ENCODE measurements around the gene COL24A1. TPM values are rescaled to one million over a fixed set of nuclear protein-coding genes. Genes with fewer than 3 reads are reported as not detected.

Gene COL24A1
- total RNA-seq, 1 experiment from 2014 or later = 1.1 TPM

GRCh38 chr1:85746777-85747176 lies 409.8 kb downstream of the COL24A1 start (continued):
- no peak for TF ChIP-seq ATF2 (CRISPR knock-in tag; IDR thresholded peaks at IDR 0.05; ENCODE audit: borderline replicate concordance, low read depth)
- TF ChIP-seq PREB (CRISPR knock-in tag; IDR thresholded peaks at IDR 0.05; ENCODE audit: borderline replicate concordance) = no peak
- no peak for TF ChIP-seq ZNF425 (CRISPR knock-in tag; conservative IDR thresholded peaks at IDR 0.05)
- no peak for TF ChIP-seq CREB1 (CRISPR knock-in tag; IDR thresholded peaks at IDR 0.05)
- no peak for TF ChIP-seq ZNF317 (CRISPR knock-in tag; IDR thresholded peaks at IDR 0.05; ENCODE audit: borderline replicate concordance, low read depth)
- no peak for TF ChIP-seq PRRX2 (CRISPR knock-in tag; IDR thresholded peaks at IDR 0.05)
- no peak for TF ChIP-seq SMAD3 (CRISPR knock-in tag; IDR thresholded peaks at IDR 0.05; ENCODE audit: borderline replicate concordance)
- no peak for TF ChIP-seq ZNF416 (CRISPR knock-in tag; IDR thresholded peaks at IDR 0.05)
- TF ChIP-seq ZNF281 (CRISPR knock-in tag; IDR thresholded peaks at IDR 0.05) = no peak
- no peak for TF ChIP-seq STAT6 (CRISPR knock-in tag; conservative IDR thresholded peaks at IDR 0.05; ENCODE audit: low read depth)
- TF ChIP-seq TP53 (CRISPR knock-in tag; IDR thresholded peaks at IDR 0.05) = no peak
- no peak for TF ChIP-seq E2F1 (CRISPR knock-in tag; IDR thresholded peaks at IDR 0.05)
- TF ChIP-seq NR3C1 (CRISPR knock-in tag; conservative IDR thresholded peaks at IDR 0.05; ENCODE audit: low read depth) = no peak

GRCh38 chr1:85743814-85744213 lies 412.8 kb downstream of the COL24A1 start:
- H3K27me3 Mint-ChIP-seq (ENCODE audit: low read depth) = no peaks in the 10 kb centered on the region
- ATAC-seq (no peak), DNase-seq (ENCODE audit: low spot score) (no peak)
- H3K4me1 Mint-ChIP-seq = no peaks in the 10 kb centered on the region
- CTCF ChIA-PET = no interaction called here
- POLR2A ChIA-PET = no interaction called here
- H3K36me3 Mint-ChIP-seq = no peaks in the 10 kb centered on the region
- H3K9me3 Mint-ChIP-seq = no peaks in the 10 kb centered on the region
- no peak overlapping the region for H3K4me3 Mint-ChIP-seq
- H3K27ac Mint-ChIP-seq = no peak overlapping the region
- TF ChIP-seq SOX15 (CRISPR knock-in tag; IDR thresholded peaks at IDR 0.05) (no peak), NR3C1 (CRISPR knock-in tag; conservative IDR thresholded peaks at IDR 0.05; ENCODE audit: low read depth) (no peak), IRF2 (CRISPR knock-in tag; IDR thresholded peaks at IDR 0.05; ENCODE audit: borderline replicate concordance, low read depth) (no peak), MLX (CRISPR knock-in tag; IDR thresholded peaks at IDR 0.05) (no peak), E2F1 (CRISPR knock-in tag; IDR thresholded peaks at IDR 0.05) (no peak), E2F4 (CRISPR knock-in tag; IDR thresholded peaks at IDR 0.05; ENCODE audit: borderline replicate concordance, low read depth) (no peak), FOXJ3 (CRISPR knock-in tag; IDR thresholded peaks at IDR 0.05; ENCODE audit: borderline replicate concordance) (no peak), ZNF423 (CRISPR knock-in tag; IDR thresholded peaks at IDR 0.05) (no peak), CREB1 (CRISPR knock-in tag; IDR thresholded peaks at IDR 0.05) (no peak), ESRRA (CRISPR knock-in tag; IDR thresholded peaks at IDR 0.05; ENCODE audit: borderline replicate concordance) (no peak), OVOL2 (CRISPR knock-in tag; IDR thresholded peaks at IDR 0.05; ENCODE audit: borderline replicate concordance) (no peak)
